SIG-M5 treated with dmso at 0.1 percent for 504 hours (cell line): ENCODE data around the gene TSPAN9.
A peak's percentile ranks its signal among the peaks of the same experiment; 100 is the strongest.

ENCODE experiments used
- DNase-seq: peaks from one replicate; lab custom pipeline; 2025; ENCODE audit not compliant: unreplicated experiment; lab: John Stamatoyannopoulos, UW

TSPAN9 gene

DNA sequence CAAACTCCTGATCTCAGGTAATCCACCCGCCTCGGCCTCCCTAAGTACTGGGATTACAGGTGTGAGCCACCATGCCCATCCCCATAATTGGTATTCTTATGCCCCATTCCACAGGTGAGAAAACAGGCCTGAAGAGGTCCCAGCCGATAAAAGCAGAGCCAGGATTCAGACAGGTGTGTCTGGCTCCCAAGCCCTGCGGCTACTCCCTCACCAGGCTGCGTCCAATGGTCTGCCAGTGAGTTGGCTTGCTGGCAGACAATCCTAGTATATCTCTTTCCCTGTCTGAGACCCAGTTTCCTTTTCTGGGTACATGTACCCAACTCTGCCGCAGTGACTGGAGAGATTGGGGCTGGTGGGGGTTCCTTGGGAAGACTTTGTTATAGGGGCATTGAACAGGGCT, 1.9 kb upstream of the TSPAN9 start:
- DNase-seq: no peak

DNA sequence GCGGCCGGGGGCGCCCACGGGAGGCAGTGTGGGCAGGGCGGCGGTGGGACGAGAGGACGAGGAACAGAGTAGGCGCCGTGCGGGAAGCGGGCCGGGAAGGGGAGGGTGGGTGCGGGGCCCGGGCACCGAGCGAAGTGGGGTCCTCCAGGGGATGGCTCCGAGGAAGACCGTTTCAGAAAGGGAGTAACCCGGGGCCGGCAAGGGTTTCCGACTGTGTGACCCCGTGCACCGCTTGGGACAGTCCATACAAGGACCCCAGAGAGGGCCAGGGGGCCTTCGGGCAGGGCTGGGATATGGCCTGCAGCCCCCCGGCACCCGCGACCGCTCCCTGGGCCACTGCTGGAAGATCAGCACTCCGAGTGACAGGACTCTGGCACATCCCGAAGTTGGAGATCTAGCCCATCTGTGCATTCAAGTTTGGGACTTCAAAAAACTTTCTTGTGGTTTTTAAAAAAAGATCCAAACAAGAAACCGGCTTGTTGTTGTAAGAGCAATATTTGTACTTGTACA, 448 bp downstream of the TSPAN9 start:
- no peak for DNase-seq

DNA sequence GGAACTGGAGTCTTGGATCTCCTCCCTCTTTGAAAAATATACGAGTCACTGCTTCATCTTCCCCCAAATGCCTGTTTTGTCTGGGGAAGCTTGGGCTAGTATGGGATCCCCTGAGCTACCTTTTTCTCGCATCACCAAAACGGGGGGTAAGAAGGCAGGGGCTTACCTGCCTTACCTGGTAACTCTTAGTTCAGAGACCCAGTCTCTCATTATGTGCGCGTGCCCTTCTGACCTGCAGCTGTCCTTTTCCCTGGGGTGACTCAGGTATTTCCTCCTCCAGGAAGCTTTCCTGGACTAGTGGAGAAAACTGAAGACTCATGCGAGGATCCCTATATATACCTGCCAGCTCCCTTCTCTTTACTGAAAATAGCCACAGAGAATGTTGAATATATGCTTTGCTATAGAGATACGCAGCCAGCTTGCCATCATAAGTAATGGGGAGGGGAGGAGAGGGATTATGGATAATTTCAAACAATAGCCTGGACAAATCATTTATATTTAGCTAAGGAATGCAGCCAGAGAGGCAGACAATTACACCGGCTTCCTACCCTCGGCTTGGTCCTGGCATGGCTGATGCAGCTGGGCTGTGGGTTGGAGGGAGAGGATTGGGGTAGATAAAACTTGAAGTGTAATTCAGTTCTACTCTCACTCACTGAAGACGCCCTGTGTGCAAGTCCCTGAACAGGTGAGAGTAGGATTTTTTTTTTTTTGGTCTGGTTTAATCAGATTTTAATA, 1.1 kb downstream of the TSPAN9 start:
- no peak for DNase-seq

DNA sequence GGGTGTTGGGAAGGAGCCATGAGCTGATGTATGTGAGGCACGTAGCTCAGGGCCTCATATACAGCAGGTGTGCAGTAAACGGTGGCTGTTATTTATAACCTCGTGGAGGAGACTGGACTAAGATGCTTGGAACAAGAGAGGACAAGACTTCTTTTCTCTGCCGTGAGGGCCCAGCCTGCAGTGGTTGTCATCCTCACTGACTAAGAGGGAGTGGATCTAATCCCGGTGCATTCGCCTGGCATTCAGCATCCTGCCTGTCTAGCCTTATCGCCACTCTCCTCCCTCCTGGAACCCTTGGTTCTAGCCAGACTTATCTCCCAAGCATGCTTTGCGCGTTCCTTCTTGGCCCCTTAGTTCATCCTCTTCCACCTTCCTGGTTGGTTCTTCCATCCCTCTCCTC, 3.9 kb downstream of the TSPAN9 start:
- no peak for DNase-seq

DNA sequence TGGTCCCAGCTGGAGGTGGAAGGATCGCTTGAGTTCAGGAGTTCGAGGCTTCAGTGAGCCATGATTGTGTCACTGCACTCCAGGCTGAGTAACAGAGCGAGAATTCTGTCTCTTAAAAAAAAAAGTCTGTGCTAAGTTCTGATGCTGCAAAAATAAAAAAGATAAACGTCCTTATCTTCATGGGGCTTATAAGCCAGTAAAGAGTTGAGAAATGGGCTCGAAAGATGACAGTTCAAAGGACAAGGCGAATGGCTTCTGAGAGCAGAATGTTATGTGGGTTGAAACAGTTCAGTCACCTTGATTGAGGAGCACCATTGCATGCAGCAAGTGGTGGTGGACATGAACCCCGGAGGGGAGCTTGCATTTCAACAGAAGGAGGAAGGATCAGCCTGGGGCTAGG, 4.7 kb downstream of the TSPAN9 start:
- no peak for DNase-seq

DNA sequence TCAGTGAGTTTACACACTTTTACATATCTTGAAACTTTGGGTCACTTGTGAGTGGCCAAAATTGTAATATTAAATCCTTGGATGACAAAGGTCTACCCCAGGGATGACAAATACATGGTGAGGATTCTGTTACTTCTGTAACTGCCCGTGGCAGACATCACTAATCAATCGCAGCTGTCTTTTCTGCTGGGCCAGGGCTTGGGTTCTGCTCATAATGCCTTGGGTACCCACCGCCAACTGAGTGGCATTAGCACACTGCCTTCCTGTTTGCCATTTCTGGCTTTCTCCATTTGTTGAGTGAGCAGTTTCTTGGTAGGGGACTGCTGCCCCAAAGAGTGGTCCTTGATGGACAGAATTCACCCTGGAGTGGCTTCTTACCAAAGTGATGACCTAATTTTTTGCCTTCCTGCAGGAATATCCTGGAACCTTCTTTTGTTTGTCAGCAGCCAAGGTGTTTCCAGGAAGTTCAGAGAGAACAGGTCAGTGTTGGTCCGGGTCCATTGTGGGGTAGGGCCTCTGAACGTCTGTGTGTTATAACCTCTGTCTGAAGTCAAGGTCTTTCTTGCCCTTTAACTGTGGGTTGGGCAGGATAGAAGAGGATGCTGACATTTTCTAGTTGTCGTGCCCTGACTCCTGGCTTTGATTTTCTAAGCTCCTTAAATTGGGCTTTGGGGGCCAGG, 6.2 kb downstream of the TSPAN9 start:
- DNase-seq: no peak

DNA sequence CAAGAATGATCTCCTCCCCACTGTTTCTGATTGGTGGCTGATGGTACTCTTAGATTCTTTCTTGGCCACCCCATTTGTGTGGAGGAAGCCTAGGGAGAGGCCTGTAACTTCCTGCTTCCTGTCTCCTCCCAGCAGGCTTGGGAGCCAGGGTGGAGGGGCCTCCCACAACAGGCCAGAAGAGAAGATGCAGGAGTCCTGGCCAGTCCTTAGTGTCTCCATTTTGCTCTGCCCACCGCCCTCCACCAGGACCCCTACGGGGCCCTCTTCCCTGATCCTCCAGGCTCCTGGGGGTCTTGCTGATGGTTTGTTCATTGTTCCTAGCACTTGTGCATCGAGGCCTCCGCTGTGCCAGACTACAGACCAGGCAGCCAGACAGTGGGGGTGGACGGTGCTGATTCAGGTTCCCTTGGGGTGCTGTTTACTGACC, 6.8 kb downstream of the TSPAN9 start:
- DNase-seq: no peak

DNA sequence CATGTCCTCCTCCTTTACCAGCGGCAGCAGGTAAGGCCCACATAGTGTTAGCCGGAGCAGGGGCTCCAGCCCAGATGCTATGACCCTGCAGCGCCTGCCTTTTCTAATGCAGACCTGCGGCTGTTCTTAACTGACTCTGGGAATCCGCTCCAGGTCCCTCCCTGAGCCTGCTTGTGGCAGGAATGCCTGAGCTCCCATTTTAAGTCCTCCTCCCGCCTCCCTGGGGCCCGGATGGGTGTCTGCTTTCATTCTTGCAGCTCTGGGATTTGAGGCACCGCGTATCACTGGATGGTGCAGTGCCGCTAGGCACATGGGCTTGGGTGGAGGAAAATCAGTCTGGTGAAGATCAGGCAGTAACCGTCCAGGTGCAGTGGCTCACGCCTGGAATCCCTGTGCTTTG, 7.6 kb downstream of the TSPAN9 start:
- no peak for DNase-seq

DNA sequence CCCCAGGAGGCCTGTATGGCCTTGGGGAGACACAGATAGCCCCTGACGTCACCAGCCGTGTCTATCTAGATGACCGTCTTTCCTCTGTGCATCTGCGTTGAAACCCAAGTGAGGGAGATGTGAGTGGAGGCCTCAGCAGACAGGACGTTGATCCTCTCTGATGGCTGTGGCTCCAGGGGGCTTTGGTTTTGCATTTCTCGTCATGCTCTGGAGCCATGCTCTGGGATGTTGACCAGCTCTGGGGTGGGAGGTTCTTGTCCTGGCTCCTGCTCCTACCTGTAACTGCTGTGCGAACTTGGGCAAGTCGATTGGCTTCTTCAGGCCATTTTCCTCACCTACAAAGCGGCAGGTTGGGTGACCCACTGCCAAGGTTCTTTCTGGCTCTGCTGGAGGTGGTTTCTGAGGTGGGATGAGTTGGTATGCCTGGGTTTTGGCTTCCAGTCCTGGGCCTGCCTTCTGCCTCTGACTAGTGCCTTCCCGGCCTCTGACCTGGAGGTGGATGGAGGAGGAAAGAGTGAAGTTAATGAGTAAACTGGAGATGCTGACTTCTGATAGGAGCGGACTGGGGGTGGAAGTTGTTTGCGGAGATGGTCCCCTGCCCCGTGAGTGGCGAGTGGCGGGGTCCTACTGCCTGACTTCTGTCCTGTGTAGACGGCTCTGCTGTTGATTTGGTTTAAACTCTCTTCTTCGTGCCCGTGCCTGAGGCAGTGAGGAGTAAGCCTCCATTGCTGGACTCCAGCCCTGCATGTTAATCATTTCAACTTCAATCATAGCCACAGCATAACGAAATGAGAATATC, 8.4 kb downstream of the TSPAN9 start:
- DNase-seq: no peak

DNA sequence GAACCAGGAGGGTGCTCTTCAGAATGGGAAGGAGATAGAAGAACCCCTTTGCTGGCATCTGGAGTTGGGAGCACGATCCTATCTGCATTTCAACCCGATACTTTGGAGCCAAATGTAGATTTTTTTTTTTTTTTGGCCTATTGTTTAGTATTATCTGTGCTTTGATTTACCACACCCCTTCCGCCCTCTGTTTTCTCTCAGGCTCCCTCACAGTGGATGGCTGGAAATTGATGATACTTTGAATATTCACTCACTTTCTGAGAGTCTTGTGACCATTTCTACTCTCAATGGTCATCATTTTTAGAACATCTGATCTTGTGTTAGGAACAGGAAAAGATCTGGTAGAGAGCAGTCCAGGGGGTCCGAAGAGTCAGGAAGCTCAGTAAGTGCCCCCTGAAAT, 9.0 kb downstream of the TSPAN9 start:
- no peak for DNase-seq

DNA sequence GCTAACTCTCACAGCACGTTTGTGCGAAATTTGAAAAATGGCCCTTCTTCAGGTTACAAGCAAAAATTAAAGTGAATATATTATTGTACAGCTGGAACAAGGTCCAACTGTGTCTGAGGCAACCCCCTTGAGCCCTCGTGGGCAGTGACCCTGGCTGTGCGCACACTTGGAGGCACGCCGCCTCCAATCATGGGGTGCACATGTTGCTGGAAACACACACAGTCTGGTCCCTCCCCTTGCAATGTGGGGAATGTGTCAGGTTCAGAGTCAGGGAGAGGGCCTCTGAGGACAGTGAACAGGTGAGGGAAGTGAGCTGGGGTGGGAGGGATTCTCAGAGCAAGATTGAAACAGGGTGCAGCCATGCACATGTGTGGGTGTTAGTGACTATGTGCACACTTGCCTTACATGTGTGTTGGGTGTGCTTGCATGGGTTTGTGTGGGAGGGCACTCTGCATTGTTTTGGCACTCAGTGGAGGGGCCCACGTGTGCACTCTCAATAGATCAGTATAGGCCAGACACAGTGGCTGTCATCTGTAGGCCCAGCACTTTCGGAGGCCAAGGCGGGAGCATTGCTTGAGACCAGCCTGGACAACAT, 9.6 kb downstream of the TSPAN9 start:
- DNase-seq: no peak

DNA sequence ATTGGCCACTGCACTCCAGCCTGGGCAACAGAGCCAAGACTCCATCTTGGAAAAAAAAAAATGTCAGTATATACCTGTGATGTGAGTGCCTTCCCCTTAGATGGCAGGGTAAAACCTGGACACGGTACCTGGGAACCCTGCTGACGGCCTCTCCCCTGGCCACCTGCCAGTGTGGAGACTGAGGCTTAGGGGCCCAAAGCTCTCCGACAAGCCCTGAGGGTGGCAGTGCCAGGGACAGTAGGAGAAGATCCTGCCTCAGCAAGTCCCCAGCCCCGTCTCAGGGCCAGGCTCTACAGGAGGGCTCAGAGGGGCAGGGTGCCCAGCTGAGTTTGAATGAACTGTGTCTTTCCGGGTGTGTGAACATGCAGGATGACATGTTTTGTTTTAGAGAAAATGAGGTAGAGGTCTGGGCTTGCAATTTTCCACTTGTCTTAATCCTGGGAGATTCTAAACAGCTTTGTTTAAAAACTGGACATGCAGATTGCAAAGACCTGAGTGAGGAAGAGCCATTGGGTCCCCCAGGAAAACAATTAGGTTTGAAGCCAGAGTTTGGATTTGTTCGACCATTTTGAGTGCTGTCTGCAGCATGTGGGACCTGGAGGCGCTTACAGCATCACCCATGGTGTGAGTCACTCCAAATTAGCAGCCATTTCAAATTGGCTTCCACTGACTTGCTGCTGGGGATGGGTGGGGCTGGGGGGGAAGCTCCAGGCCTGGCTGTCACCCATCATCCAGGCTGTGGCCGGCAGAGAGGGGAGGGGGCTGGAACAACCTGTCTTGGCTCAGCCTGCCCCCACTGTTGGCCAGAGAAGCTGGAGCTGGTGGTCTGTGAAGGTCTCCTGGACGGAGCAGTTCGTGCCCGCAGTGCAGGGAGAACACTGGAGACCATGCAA, 10.8 kb downstream of the TSPAN9 start:
- DNase-seq: no peak

DNA sequence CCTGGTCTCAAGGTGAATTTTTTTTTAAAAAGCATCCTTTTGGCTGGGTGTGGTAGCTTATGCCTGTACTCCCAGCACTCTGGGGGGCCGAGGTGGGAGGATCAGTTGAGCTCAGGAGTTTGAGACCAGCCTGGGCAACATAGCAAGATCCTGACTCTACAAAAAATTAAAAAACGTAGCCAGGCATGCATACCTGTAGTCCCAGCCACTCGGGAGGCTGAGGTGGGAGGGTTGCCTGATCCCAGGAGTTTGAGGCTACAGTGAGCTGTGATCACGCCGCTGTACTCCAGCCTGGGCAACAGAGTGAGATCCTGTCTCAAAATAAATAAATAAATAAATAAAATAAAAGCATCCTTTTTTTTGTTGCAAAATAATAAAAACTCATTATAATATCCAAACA, 12.4 kb downstream of the TSPAN9 start:
- DNase-seq: no peak

DNA sequence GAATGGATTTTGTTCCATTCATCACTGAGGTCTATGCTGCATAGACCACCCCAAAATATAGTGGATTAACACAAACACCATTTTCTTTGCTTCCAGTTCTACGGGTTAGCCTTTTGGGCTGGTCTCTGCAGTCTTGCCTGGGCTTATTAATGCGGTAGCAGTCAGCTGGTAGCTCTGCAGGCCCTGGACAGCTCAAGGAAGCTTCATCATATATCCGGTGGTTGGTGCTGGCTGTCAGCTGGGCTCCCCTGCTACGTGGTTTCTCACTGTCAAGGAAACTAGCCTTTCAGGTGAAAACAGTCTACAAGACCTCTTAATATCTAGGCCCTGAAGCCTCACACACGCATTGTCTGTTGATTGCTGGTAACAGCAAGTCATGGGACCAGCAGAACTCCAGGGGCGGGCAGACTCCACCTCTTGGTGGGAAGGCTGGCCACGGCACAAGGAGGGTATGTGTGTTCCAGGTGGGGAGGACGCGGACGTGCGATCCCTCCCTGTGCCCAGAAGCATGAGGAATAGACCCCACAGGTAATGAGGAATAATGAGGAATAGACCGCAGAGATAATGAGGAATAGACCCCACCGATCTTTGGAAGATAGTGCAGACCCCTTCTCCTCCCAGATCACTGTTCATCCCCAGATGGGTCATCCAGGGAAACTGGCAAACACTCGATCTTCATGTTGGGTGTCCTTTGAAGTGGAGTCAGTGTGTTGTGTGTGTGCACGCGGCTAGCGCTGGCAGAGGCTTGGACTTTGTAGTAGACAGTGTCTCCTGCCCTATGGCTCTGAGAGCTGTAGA, 13.3 kb downstream of the TSPAN9 start:
- DNase-seq: no peak

DNA sequence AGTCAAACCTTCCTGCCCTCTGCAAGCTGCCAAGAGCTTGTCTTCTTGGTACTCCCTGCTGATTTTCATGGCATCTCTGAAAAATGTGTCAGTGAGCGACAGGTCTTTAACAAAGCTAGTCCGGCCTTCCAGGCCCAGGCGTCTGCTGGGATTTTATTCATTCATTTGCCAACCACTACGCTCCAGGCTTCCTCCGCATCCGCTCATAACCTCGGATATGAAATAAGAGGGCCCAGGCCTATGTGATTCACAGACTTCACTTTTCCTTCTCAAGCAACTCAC, 13.8 kb downstream of the TSPAN9 start:
- DNase-seq: no peak

DNA sequence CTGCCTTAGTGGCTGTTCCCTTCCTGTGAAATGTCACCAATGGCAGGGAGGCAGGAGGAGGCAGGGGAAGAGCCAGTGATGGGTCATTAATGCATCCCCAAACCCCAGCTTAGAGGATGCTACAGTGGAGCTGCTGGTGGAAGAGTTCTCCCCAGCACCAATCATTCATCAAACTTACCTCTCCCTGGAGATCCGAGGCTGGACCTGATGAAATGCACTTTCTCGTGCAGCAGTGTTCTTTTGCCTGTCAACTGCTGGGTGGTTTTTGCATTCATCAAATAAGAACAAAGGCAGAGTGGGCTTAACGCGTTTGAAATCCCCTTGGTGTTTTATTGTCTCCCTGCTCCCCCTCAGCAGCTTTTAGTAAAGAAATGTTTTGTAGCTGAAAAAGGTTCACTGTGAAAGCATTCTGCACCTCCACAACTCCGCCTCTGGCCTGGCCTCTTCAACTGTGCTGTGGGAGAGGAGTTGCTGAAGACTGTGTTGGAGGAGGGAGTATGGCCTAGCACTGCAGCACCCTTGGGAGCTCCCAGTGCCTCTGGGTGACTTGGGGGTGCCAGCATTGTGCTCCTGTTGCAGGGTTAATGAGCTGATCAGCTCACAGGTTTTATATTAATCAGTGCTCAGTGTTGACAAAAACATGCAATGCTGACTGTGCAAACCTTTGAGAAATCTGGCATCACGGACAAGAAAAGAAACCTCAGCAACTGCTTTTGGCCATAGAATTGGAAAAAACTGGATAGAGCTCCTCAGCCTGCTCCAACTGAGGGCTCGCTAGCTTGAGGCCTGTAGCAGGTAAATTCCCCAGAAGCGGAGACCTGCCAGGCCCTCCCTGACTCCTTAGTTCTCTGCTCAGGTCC, 14.4 kb downstream of the TSPAN9 start:
- DNase-seq: no peak

DNA sequence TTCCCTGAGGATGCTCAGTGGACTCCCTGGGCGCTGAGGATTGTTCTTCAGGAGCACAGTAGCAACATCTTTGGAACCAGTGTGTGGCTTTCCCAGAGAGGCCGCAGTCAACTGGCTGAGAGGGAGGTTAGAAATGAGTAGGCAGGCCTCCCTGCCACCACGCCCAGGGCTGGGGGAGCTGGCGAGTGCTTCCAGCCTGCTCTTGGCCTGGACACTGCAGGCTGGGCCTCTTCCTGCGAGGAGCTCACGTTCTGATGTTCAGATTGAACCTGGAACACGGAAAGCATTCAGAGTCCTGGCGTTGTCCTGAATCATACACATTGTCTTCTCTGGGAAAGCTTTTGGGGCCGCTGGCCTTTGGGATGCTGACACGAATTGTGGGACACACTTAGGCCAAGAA, 15.6 kb downstream of the TSPAN9 start:
- no peak for DNase-seq

DNA sequence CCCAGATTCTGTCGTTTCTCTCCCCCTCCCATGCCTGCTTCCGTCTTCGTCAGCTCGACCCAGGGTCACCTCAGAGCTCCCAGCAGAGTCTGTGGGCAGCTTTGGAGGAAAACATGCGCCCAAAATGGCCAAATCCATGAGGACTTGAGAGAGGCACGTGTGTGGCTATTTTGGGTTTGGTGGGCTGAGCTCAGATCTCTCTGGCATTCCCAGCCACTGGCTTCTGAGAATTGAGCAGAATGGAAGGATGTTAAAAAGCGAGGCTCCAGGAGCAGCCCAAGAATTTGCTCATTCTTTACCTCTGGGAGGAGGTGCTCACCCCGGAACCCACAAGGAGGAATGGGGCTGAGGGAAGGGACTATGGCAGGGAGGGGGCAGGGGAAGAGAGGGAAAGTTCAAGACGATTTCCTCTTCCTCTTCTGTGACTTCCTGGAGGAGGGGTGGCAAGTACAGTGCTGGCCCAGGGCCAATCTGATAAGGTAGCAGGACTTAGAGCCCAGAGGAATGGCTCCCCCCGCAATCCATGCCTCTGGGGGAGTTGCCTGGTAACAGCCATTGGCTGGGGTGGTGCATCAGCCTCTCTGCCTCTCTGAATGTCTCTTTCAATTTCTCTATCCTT, 20.1 kb downstream of the TSPAN9 start:
- DNase-seq: peak; percentile 1

DNA sequence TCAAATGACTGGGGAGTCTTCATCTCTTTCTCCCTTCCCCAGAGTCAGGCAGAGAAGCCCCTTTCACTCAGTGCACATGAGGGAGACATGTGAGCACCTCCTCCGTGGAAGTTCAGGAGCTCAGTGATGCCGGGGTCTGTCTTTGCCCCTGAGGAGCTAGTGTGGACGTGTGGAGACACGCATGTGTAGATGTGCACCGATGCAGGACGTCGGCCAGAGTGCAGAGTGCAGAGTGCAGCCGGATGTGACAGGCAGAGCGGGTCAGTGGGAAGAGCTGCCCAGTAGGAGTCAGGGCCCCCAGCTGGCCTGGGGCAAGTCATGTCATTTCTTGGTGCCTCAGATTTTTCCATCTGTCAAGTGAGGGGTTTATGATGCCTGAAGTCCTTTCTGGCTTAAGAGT, 20.7 kb downstream of the TSPAN9 start:
- DNase-seq: no peak
